Keratinocyte (primary cell): ENCODE measurements around the gene ABAT. TPM values are rescaled to one million over a fixed set of nuclear protein-coding genes. Genes with fewer than 3 reads are reported as not detected.

Source experiments
- DNase-seq: peaks from one replicate; pipeline ENCODE4 v3.0.0-alpha.2; 2011; ENCODE audit warnings: low read depth, missing footprints, low spot score
- FAIRE-seq: peaks from 2 replicates; lab custom pipeline; 2011; peaks lifted over from hg19 to GRCh38; lab: Jason Lieb, UNC
- H2AFZ ChIP-seq: 2 replicates; pipeline ENCODE4 v1.6.0; 2012; ENCODE audit warnings: low read length, control low read depth, inconsistent platforms; ENCODE audit not compliant: control insufficient read depth
- H3K27ac ChIP-seq: 2 replicates; pipeline ENCODE4 v1.5.1; 2011; ENCODE audit warnings: low read length; ENCODE audit not compliant: control insufficient read depth, insufficient read depth
- H3K27me3 ChIP-seq: 3 replicates; pipeline ENCODE4 v1.6.0; 2011; ENCODE audit warnings: low read length; ENCODE audit not compliant: control insufficient read depth, insufficient read depth; ENCODE audit errors: extremely low read depth
- H3K36me3 ChIP-seq, 2 experiments: 2 replicates in 1 of 2; 3 replicates in 1 of 2; pipeline ENCODE4 v1.5.1; 2011; ENCODE audit warnings: low read length in 2 of 2, mild to moderate bottlenecking in 1 of 2; ENCODE audit not compliant: control insufficient read depth in 2 of 2, insufficient read depth in 2 of 2; ENCODE audit errors: extremely low read depth in 1 of 2
- H3K4me1 ChIP-seq: 3 replicates; pipeline ENCODE4 v1.5.1; 2011; ENCODE audit warnings: low read length; ENCODE audit not compliant: control insufficient read depth, insufficient read depth; ENCODE audit errors: extremely low read depth
- H3K4me2 ChIP-seq: 3 replicates; pipeline ENCODE4 v1.6.0; 2011; ENCODE audit warnings: low read depth, low read length; ENCODE audit not compliant: control insufficient read depth, insufficient read depth; ENCODE audit errors: extremely low read depth
- H3K4me3 ChIP-seq, 3 experiments: fragments of 200-600 bp in 1 of 3; sonication (generic) in 1 of 3; 2 replicates in 2 of 3; 3 replicates in 1 of 3; pipeline ENCODE4 v1.5.1; 2011 to 2016; ENCODE audit warnings: low read length in 3 of 3, mild to moderate bottlenecking in 3 of 3, control low read depth in 2 of 3, inconsistent platforms in 1 of 3, low read depth in 1 of 3, mixed read lengths in 1 of 3, mixed run types in 1 of 3, moderate library complexity in 1 of 3; ENCODE audit not compliant: control insufficient read depth in 2 of 3, insufficient read depth in 2 of 3; ENCODE audit errors: extremely low read depth in 1 of 3
- H3K79me2 ChIP-seq: 2 replicates; pipeline ENCODE4 v1.6.0; 2012; ENCODE audit warnings: low read length; ENCODE audit not compliant: control insufficient read depth, insufficient read depth
- H3K9ac ChIP-seq: 3 replicates; pipeline ENCODE4 v1.6.0; 2011; ENCODE audit warnings: low read length; ENCODE audit not compliant: control insufficient read depth, insufficient read depth; ENCODE audit errors: extremely low read depth
- H3K9me1 ChIP-seq: 3 replicates; pipeline ENCODE4 v1.6.0; 2011; ENCODE audit warnings: low read length; ENCODE audit not compliant: control insufficient read depth, insufficient read depth; ENCODE audit errors: extremely low read depth
- H3K9me3 ChIP-seq: 2 replicates; pipeline ENCODE4 v1.5.1; 2012; ENCODE audit warnings: low read depth, low read length; ENCODE audit not compliant: control insufficient read depth
- H4K20me1 ChIP-seq: 3 replicates; pipeline ENCODE4 v1.6.0; 2011; ENCODE audit warnings: low read length; ENCODE audit not compliant: control insufficient read depth, insufficient read depth; ENCODE audit errors: extremely low read depth
- EZH2 ChIP-seq: IDR thresholded peaks from one replicate; pipeline ENCODE4 v1.6.1; 2012; ENCODE audit warnings: inconsistent platforms, mild to moderate bottlenecking, low read length, moderate library complexity
- dilution Hi-C: fragments of 300-500 bp; cut with MboI; formaldehyde crosslinking; loops from one replicate; pipeline ENCODE4 v1.7.0; 2020; ENCODE audit warnings: low sequenced_read_pairs; ENCODE audit not compliant: extremely low pct_ligation_motif_present
- polyA plus RNA-seq, 5 experiments: library from polyadenylated mRNA; depleted of rRNA in 3 of 5; stranded (reverse) in 3 of 5; stranded (forward) in 1 of 5; unstranded in 1 of 5; fragments of >200 nt; gene quantifications; 1 replicate in 1 of 5; 2 replicates in 3 of 5; 3 replicates in 1 of 5; pipeline versions ENCODE4 v1.2.1 to v1.2.3, GENCODE V29; 2011 to 2012; ENCODE audit warnings: missing spikeins in 2 of 5, low read depth in 1 of 5, low replicate concordance in 1 of 5
- TF ChIP-seq, protein P1 (sequence below), 3 experiments: IDR thresholded peaks in 1 of 3; conservative IDR thresholded peaks in 1 of 3; optimal IDR thresholded peaks in 1 of 3; 2 replicates in 2 of 3; 3 replicates in 1 of 3; pipeline versions ENCODE3 to v1.5.1; 2011; ENCODE audit warnings: low read length in 3 of 3, mild to moderate bottlenecking in 3 of 3, moderate library complexity in 2 of 3, control low read depth in 1 of 3, inconsistent platforms in 1 of 3; ENCODE audit not compliant: insufficient read depth in 2 of 3; ENCODE audit errors: extremely low read depth in 1 of 3

Gene ABAT
- polyA plus RNA-seq, 1 donor (not counting 4 experiments of a cell fraction or from before 2014, with no cell fraction given): 13.7 TPM

DNA sequence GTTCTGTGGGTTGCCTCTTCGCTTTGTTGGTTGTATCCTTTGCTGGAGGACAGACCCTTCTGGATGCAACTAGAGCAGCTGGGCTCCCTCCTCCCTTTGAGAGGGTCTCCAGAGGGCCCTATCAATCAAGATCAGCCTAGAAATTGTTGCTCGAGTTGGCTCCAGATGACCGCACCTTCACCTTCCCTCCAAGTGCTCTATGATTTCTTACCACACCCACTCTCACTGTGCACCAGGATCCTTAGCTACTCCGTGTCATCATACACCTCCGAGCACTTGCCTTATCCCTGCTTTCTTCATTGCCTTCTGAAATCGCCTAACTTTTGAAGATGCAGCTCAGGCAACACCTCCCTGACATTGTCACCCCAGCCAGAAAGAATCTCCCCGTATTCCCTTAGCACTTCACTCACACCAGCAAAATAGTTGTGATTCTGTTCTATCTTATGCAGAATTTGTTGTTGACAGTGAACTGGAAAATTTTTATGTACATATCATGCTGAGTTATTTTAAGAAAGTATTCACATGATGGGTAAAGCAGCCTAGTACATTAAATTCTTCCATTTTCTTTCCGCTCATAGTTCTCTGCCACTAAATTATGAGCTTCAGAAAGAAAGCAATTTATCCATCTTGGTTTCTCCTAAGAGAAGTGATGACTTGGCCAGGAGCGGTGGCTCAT, 52.9 kb downstream of the ABAT start:
- Histone ChIP-seq H2AFZ (no peak overlapping the region), H4K20me1 (peaks cover 4% of the 10 kb centered on the region), H3K36me3 (no peaks in the 10 kb centered on the region), H3K4me1 (peaks cover 12% of the 10 kb centered on the region), H3K4me2 (no peak overlapping the region), H3K4me3 (no peak overlapping the region), H3K9me3 (no peaks in the 10 kb centered on the region), H3K27me3 (no peaks in the 10 kb centered on the region), H3K27ac (no peak overlapping the region), H3K9me1 (no peaks in the 10 kb centered on the region), H3K9ac (no peak overlapping the region), H3K79me2 (no peaks in the 10 kb centered on the region)
- FAIRE-seq (no peak), DNase-seq (no peak)
- no peak for TF ChIP-seq EZH2
- TF ChIP-seq, protein P1, sequence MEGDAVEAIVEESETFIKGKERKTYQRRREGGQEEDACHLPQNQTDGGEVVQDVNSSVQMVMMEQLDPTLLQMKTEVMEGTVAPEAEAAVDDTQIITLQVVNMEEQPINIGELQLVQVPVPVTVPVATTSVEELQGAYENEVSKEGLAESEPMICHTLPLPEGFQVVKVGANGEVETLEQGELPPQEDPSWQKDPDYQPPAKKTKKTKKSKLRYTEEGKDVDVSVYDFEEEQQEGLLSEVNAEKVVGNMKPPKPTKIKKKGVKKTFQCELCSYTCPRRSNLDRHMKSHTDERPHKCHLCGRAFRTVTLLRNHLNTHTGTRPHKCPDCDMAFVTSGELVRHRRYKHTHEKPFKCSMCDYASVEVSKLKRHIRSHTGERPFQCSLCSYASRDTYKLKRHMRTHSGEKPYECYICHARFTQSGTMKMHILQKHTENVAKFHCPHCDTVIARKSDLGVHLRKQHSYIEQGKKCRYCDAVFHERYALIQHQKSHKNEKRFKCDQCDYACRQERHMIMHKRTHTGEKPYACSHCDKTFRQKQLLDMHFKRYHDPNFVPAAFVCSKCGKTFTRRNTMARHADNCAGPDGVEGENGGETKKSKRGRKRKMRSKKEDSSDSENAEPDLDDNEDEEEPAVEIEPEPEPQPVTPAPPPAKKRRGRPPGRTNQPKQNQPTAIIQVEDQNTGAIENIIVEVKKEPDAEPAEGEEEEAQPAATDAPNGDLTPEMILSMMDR (optimal IDR thresholded peaks at IDR 0.05 in 1 of 3, IDR thresholded peaks at IDR 0.05 in 1 of 3, conservative IDR thresholded peaks at IDR 0.05 in 1 of 3; ENCODE audit: extremely low read depth in 1 of 3, insufficient read depth in 2 of 3, low read length in 3 of 3): no peak
- dilution Hi-C loops: no loop called here

DNA sequence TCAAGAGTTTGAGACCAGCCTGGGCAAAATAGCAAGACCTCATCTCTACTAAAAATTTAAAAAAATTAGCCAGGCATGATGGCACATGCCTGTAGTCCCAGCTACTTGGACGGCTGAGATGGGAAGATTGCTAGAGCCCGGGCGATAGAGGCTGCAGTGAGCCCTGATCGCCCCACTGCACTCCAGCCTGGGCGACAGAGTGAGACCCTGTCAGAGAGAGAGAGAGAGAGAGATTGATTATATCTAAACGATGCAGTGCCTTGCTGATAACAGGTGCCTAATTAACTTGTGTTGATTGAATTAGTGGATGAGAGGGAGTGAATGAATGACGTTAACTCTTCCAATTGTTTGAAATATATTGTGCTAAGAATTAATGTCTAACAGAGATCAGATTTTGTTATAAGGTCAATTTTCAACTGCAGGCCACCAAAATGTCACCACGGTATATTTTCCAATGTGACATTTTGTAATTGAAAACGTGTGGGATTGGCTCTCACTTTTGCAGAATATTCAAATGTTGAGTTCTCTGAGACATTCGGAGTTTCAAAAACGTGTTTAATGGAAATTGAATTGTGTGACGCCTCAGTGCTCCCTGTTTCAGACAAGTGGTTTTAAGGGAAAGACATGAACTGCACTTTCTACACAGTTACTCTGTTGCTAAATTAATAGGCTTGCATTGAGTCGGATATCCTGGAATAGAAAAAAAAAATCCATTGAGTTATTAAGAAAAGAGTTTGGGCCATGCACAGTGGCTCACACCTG, 53.6 kb downstream of the ABAT start:
- TF ChIP-seq, protein P1 (optimal IDR thresholded peaks at IDR 0.05 in 1 of 3, IDR thresholded peaks at IDR 0.05 in 1 of 3, conservative IDR thresholded peaks at IDR 0.05 in 1 of 3; ENCODE audit: extremely low read depth in 1 of 3, insufficient read depth in 2 of 3, low read length in 3 of 3): no peak
- no peaks in the 10 kb centered on the region for H3K79me2 ChIP-seq
- FAIRE-seq (no peak), DNase-seq (no peak)
- dilution Hi-C loops: no loop called here
- no peaks in the 10 kb centered on the region for H3K9me1 ChIP-seq
- peaks cover 12% of the 10 kb centered on the region for H3K4me1 ChIP-seq
- no peaks in the 10 kb centered on the region for H3K27me3 ChIP-seq
- H3K4me3 ChIP-seq: no peak overlapping the region
- H3K4me2 ChIP-seq: no peak overlapping the region
- H3K27ac ChIP-seq: no peak overlapping the region
- H3K9me3 ChIP-seq: no peaks in the 10 kb centered on the region
- no peak overlapping the region for H3K9ac ChIP-seq
- H2AFZ ChIP-seq: no peak overlapping the region
- no peaks in the 10 kb centered on the region for H3K36me3 ChIP-seq
- H4K20me1 ChIP-seq: peaks cover 4% of the 10 kb centered on the region
